ENCODE measurements around the gene MEIOSIN. TPM values are rescaled to one million over a fixed set of nuclear protein-coding genes. Genes with fewer than 3 reads are reported as not detected.
A peak's percentile ranks its signal among the peaks of the same experiment; 100 is the strongest.

Gene MEIOSIN
- total and polyA plus RNA-seq, 2 donors (not counting 1 experiment from before 2014, with no cell fraction given), result not detected

GRCh38 chr19:45693106-45693788 is 40.0 kb upstream of the MEIOSIN start:
- no peak for ATAC-seq (ENCODE audit: low read depth)
- ChIA-PET POLR2A (interaction anchor here (0.5 to 2.2 kb wide), 11 partner anchors 11 to 225 kb away, joined by 3 to 41 read pairs (median 5); partner anchors contain the start of genes FBXO46, FOSB and SIX5), CTCF (interaction anchor here (0.6 to 5.3 kb wide), 36 partner anchors 8 to 291 kb away, joined by 3 to 57 read pairs (median 4); partner anchors contain the start of genes DMWD, FBXO46, IRF2BP1 and RTN2)
- Histone ChIP-seq H3K9me3 (ENCODE audit: control extremely low read depth in 1 of 3, control insufficient read depth in 2 of 3, insufficient read depth in 1 of 3, low read length in 2 of 3) (no peaks in the 10 kb centered on the region), H3K36me3 (replicated peaks in 1 of 2; ENCODE audit: control extremely low read depth in 1 of 2, control insufficient read depth in 1 of 2, extremely low read depth in 1 of 2, insufficient read depth in 2 of 2, low read length in 1 of 2) (peaks cover 0 to 13% of the 10 kb centered on the region in 2 experiments), H3K4me1 (ENCODE audit: control insufficient read depth in 2 of 2, insufficient read depth in 2 of 2, low read length in 2 of 2) (peaks cover 15 to 22% of the 10 kb centered on the region in 2 donors), H2AFZ (ENCODE audit: insufficient read depth, low read depth, low read length, poor library complexity, severe bottlenecking) (peak overlapping the region; percentile 85), H3K4me3 (ENCODE audit: control extremely low read depth in 1 of 5, extremely low read depth in 1 of 5, insufficient read depth in 1 of 5, low read depth in 2 of 5, low read length in 4 of 5) (peak overlapping the region; percentile 81 to 96 (median 88)), H3K9ac (ENCODE audit: low read length) (peak overlapping the region; percentile 92), H3K27ac (ENCODE audit: low read length in 2 of 2) (peak overlapping the region; percentile 89 to 94), H4K20me1 (ENCODE audit: control insufficient read depth, insufficient read depth, low read length, poor library complexity, severe bottlenecking) (peaks cover 22% of the 10 kb centered on the region), H3K27me3 (replicated peaks in 1 of 4; ENCODE audit: control extremely low read depth in 1 of 4, control insufficient read depth in 3 of 4, insufficient read depth in 4 of 4, low read length in 3 of 4) (no peaks in the 10 kb centered on the region), H3K4me2 (replicated peaks; ENCODE audit: low read depth, low read length, poor library complexity, severe bottlenecking) (peak overlapping the region; percentile 96), H3K79me2 (ENCODE audit: control insufficient read depth, insufficient read depth, low read length) (peaks cover 56% of the 10 kb centered on the region)
- H3K27me3 Mint-ChIP-seq, result no peaks in the 10 kb centered on the region
- intact Hi-C loops (cut with micrococcal nuclease), result loop anchor here (1.0 to 5.0 kb wide), 7 partner anchors 50 to 802 kb away; partner anchors contain the start of genes DMWD, ERCC2, SIX5 and TOMM40
- H3K4me1 Mint-ChIP-seq, result peaks cover 30% of the 10 kb centered on the region
- peak overlapping the region; percentile 92 for H3K27ac Mint-ChIP-seq
- 2% methylated on average over 8 of the region's 22 CpGs for WGBS (ENCODE audit: insufficient coverage)
- TF ChIP-seq EZH2 (IDR thresholded peaks at IDR 0.05; ENCODE audit: borderline replicate concordance, insufficient read depth, low read depth, low read length, poor library complexity, severe bottlenecking) (no peak), CTCF (IDR thresholded peaks at IDR 0.05) (peak; percentile 96)
- peak; percentile 82 for DNase-seq
- H3K9me3 Mint-ChIP-seq (ENCODE audit: insufficient read depth), result no peaks in the 10 kb centered on the region
- peak overlapping the region; percentile 93 for H3K4me3 Mint-ChIP-seq

GRCh38 chr19:45701676-45702075 is 31.6 kb upstream of the MEIOSIN start:
- no peak for TF ChIP-seq CTCF (IDR thresholded peaks at IDR 0.05)
- TF ChIP-seq EZH2 (IDR thresholded peaks at IDR 0.05; ENCODE audit: borderline replicate concordance, insufficient read depth, low read depth, low read length, poor library complexity, severe bottlenecking), result no peak
- Histone ChIP-seq H3K9me3 (ENCODE audit: control extremely low read depth in 1 of 3, control insufficient read depth in 2 of 3, insufficient read depth in 1 of 3, low read length in 2 of 3) (no peaks in the 10 kb centered on the region), H3K36me3 (replicated peaks in 1 of 2; ENCODE audit: control extremely low read depth in 1 of 2, control insufficient read depth in 1 of 2, extremely low read depth in 1 of 2, insufficient read depth in 2 of 2, low read length in 1 of 2) (peaks cover 0 to 12% of the 10 kb centered on the region in 2 experiments), H3K27me3 (replicated peaks in 1 of 4; ENCODE audit: control extremely low read depth in 1 of 4, control insufficient read depth in 3 of 4, insufficient read depth in 4 of 4, low read length in 3 of 4) (no peaks in the 10 kb centered on the region), H3K4me2 (replicated peaks; ENCODE audit: low read depth, low read length, poor library complexity, severe bottlenecking) (no peak overlapping the region), H3K4me3 (ENCODE audit: control extremely low read depth in 1 of 5, extremely low read depth in 1 of 5, insufficient read depth in 1 of 5, low read depth in 2 of 5, low read length in 4 of 5) (no peak overlapping the region), H2AFZ (ENCODE audit: insufficient read depth, low read depth, low read length, poor library complexity, severe bottlenecking) (no peak overlapping the region), H3K9ac (ENCODE audit: low read length) (no peak overlapping the region), H3K4me1 (ENCODE audit: control insufficient read depth in 2 of 2, insufficient read depth in 2 of 2, low read length in 2 of 2) (peaks cover 10 to 14% of the 10 kb centered on the region in 2 donors), H4K20me1 (ENCODE audit: control insufficient read depth, insufficient read depth, low read length, poor library complexity, severe bottlenecking) (no peaks in the 10 kb centered on the region), H3K79me2 (ENCODE audit: control insufficient read depth, insufficient read depth, low read length) (peaks cover 12% of the 10 kb centered on the region), H3K27ac (ENCODE audit: low read length in 2 of 2) (no peak overlapping the region)
- no peaks in the 10 kb centered on the region for H3K9me3 Mint-ChIP-seq (ENCODE audit: insufficient read depth)
- intact Hi-C loops (cut with micrococcal nuclease), result no loop called here
- WGBS (ENCODE audit: insufficient coverage), result 38% methylated on average over 4 of the region's 7 CpGs
- H3K4me3 Mint-ChIP-seq, result no peak overlapping the region
- ChIA-PET POLR2A (interaction anchor here (0.6 to 1.7 kb wide), 2 partner anchors 10 to 96 kb away, joined by 3 to 8 read pairs; partner anchors contain the start of gene SNRPD2), CTCF (interaction anchor here (0.7 kb wide), 1 partner anchor 9 kb away, joined by 3 read pairs; the partner anchor contains the start of gene QPCTL)
- no peak for ATAC-seq (ENCODE audit: low read depth)
- peaks cover 19% of the 10 kb centered on the region for H3K4me1 Mint-ChIP-seq
- H3K27me3 Mint-ChIP-seq, result no peaks in the 10 kb centered on the region
- no peak overlapping the region for H3K27ac Mint-ChIP-seq
- no peak for DNase-seq

All from B cell (primary cell).